Measurements from ENCODE around the gene SRSF3.
A peak's percentile ranks its signal among the peaks of the same experiment; 100 is the strongest.

SRSF3 gene

DNA sequence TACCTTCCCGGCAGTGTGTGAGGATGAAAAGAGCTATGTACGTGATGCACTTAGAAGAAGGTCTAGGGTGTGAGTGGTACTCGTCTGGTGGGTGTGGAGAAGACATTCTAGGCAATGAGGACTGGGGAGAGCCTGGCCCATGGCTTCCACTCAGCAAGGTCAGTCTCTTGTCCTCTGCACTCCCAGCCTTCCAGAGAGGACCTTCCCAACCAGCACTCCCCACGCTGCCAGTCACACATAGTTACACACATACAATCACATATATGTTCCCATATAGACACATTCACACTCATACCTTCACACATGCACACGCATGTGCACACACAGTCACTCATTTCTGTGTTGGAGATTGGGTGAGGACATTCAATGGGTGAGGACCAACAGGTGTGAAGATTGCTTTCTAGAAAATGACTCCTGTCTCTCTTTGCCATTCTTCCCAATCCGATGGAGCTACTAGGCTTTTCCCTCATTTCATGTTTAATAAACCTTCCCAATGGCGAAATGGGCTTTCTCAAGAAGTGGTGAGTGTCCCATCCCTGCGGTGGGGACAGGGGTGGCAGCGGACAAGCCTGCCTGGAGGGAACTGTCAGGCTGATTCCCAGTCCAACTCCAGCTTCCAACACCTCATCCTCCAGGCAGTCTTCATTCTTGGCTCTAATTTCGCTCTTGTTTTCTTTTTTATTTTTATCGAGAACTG is 30.4 kb downstream of the SRSF3 start:
- DNase-seq: no peak

GRCh38 chr6:36625158-36625919 is 31.2 kb downstream of the SRSF3 start:
- no peak for DNase-seq

GRCh38 chr6:36626636-36627035 is 32.5 kb downstream of the SRSF3 start:
- DNase-seq: no peak

- no peak for DNase-seq
These were observed 33.0 kb downstream of the SRSF3 start for GRCh38 chr6:36627141-36627540.

DNA sequence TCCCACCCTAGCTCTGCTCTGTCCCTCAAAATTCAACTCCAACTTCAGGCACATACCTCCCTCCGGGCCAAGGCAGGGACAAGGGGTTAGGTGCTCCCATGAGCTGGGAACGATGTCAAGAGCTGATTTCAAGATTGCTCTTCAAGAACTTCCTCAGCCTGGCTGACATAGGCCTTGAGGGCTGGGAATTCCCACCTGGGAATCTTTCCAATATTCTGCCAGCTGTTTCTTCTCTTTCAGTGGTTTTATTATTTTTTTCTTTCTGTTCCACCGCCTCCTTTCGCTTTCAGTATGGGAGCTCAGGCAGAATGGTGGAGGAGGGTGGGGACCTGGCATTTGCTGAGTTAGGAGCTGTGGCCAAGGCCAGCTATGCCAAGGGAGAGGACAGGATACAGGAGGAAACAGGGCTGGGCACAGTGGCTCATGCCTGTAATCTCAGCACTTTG is 33.7 kb downstream of the SRSF3 start:
- DNase-seq: peak; percentile 36

GRCh38 chr6:36629784-36630183 is 35.6 kb downstream of the SRSF3 start:
- DNase-seq: no peak

- no peak for DNase-seq
These were observed 37.3 kb downstream of the SRSF3 start for GRCh38 chr6:36631326-36632011.

DNA sequence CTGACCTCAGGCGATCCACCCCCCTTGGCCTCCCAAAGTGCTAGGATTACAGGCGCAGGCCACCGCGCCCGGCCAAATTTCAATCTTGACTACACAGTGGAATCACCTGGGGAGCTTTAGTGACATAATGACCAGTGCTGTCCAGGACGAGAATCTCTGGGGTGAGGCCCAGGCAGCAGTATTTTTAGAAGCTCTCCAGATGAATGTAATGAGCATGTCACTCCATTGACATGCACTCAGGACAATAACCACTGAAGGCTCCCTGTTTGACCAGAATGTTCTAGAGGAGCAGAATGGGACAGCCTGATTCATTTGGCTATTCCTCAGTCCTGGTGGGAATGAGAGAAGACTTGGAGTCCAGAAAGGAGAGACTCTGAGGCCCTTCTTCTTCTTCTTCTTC is 39.2 kb downstream of the SRSF3 start:
- DNase-seq: no peak

DNA sequence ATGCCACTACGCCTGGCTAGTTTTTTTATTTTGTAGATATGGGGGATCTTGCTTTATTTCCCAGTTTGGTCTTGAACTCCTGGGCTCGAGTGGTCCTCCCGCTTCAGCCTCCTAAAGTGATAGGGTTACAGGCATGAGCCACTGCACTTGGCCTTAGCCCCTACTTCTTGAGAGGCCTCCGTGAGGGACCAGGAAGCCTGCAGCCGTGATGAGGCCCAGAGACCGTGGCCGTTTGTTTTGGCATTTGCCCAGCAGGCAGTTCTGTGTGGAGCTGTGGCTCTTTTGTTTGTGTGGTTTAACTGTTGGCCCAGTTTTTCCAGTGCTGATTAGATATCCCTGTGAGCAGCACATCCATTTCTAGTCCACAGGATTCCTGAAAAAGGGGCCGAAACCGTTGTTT is 39.8 kb downstream of the SRSF3 start:
- DNase-seq: no peak

- no peak for DNase-seq
These were observed 40.4 kb downstream of the SRSF3 start for GRCh38 chr6:36634317-36635108.

GRCh38 chr6:36636283-36636682 is 42.1 kb downstream of the SRSF3 start:
- no peak for DNase-seq

DNA sequence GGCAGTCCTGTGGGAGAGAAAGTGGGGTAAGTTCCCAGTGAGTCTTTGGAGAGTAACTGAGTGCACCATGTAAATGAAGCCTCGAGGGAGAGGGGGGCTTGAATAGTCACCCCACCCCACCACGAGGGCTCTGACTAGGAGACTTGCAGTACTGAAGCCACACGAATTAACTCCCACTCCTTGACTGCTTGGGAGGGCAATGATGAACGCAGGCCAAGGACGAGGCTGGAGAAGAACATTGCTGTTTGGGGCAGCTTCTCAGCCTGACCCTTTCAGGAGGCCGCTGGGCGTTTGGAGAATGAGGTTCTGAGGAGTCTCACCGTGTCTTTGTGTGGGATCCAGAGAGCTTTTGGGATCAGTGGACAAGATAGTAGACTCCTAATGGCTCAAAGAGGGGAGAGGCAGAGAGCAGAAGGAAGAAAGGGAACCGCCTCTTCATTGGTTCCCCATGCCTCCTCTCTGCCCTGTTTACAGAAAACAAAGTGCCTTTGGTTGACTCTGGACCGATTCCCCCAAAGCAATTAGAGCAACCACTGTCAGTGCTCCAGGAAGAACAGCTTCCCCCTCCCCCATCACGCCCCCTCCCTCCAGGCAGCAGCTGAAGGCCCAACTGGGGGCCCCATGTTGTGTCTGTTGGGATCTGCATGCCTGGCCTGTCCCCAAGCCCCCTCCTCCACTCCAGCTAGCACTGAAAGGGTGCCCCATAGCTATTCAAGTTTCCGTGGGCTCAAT is 42.7 kb downstream of the SRSF3 start:
- DNase-seq: no peak

DNA sequence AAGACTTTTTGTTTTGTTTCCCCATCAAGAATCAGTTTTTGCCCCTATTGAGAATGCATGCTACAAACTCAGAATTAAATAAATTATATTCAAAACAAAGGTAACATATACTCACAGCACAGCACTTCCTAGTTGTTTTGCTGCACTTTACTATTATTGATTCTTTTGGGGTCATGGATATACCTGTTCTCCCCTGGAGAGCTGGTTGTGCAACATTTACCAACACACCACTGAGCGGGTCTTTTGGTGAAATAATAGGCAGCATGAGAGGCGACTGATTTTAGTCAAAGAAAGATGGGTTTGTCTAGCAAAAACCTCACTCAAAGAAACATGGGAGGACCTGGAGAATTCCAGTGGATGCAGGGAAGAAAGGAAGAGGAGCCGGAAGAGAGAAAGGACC is 44.4 kb downstream of the SRSF3 start:
- no peak for DNase-seq

DNA sequence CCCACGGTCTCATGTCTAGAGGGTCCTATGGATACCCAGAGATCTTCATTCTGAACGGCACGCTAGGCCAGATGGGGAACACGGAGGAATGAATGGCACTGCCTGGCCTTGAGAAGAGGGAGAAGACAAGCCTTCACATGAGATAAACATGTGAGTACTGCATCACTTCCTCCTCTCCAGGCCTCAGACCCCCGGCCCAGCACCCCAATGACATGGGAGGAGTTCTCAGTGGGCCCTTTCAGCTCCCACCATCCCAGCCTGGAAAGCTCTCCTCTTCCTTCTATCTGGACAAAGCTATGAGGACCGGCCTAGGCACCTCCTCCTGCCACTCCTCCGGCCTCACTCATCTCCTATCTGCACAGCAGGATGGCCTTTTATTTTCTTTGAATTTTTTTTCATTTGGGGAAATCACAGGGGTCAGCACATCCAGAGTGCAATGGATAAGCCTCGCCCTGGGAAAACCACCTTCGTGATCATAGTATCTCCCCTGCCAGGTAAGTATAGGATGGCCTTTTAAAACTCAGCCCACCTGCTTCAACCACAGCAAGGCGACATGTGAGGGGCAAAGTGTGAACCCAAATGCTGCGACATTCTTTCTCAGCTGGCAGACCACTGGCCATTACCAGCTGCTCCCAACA is 45.1 kb downstream of the SRSF3 start:
- DNase-seq: no peak

DNA sequence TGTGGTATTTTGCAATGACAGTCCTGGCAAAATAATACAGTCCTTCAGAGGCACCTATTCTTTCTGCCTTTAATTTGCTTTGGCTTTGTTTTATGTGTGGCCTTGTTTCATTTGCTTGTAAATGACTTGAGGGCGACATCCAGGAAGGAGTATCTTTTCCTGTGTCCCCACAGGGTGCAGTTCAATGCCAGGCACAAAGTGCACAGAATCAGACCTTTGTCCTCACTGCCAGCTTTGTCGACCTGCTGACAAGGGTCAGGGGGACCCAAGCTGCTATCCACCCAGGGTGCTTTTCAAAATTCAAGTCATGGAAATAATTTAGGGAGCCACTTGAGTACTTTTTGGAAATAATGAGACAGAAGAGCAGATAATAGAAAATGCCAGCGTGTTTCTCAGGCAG is 47.4 kb downstream of the SRSF3 start:
- no peak for DNase-seq

DNA sequence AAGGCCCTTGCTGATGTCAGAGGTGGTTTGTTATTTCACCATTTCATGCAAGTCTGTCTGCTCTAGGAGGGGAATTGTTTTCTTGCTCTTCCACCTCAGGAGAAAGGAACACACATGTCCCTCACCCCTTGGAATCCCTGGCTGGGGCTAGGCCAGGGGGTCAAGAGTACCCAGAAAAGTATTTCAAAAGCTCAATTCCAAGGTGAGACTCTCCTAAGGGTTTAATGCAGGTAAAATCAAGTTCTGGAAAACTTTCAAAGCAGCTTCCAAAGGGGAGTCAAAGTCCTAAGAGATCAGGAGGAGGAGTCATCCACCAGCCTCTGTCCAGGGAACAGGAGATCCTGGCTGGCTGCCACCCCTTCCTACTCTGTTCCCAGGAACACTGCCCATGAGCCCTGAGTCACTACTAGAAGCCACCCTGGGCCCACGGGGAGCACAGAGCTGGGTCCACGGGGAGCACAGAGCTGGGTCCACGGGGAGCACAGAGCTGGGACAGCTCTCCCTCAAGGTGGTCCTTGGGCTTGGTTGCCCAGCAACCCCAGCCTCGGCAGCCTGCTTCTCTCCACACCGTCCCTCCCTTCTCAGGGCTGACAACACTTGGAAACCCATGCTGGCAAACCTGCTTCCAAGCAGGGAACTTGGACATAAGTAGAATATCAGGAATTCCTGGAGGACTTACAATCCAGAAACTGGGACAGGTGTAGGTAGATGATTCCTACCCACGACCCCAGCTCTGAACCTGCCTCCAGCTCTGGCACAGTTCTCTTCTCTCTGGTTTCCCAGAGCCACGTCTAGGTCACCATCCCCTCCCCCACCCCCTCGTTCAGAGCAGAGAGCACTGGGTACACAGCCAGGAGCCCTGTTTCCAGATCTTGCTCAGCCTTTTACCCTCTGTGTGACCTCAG is 49.0 kb downstream of the SRSF3 start:
- DNase-seq: peak; percentile 91

DNA sequence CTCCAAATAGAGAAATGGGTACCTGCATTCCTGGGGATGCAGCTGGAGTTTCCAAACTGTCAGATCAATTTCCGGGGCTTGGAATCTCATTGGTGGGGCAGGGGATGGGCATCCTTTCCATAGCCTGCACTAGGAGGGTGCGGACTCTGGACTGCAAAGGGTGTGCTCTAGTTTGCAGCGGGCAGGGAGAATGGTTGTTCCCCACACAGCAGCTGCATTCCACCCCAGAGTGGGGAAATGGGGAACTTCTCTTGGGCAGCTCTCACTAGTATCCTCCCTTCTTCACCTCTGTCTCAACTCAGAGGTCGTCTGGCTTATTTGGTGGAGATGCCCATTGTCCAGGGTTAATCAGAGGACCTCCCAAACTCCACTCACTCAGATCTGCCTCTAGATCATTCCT is 49.8 kb downstream of the SRSF3 start:
- DNase-seq: no peak

GRCh38 chr6:36649086-36649485 is 54.9 kb downstream of the SRSF3 start:
- no peak for DNase-seq

DNA sequence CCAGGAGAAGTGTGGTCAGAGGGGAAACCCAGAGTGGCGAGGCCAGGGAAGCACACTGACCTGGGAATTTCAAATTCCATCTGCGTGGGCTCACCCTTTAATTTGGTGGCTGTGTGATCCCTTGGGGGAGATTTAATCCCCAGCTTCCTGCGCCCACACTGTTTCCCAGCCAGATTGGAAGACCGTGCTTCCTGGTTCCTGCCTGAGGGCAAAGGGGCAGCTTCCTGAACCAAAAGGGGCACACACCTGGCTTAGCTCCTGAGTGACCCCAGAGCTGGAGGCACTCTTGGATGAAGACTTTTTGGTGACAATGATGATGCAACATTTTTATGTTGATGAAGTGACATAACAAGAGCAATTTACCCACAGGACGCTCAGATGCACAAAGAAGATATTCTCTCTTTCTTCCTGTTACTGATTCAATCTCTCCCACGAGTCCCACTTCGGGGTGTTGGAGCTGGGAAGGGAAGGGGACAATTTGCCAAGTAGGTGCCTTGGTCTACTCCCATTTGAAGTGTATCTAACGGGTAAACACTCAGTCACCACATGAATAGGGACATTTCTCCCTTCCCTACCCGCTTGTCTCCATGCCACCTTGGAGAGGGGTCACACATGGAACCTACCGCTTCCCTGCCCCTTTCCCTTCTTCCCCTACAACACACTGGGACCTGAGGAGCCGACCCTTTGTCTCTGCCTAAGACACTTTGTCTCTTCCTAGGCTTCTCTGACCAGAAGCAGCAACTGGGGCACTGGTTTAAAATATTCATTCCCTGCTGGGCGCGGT is 55.7 kb downstream of the SRSF3 start:
- DNase-seq: no peak

All from HCEC 1CT (cell line).